Psoas muscle (tissue), 8 donors: Measurements from ENCODE around the gene HOXD3. TPM values are rescaled to one million over a fixed set of nuclear protein-coding genes. Genes with fewer than 3 reads are reported as not detected.

ENCODE experiments used
- ATAC-seq, 4 donors: fragments of 200-7000 bp; cut with Tn5 transposase; one replicate each; pipeline ENCODE4 v1.9.1; 2020; ENCODE audit warnings: moderate library complexity in 3 of 4, mild to moderate bottlenecking in 2 of 4
- DNase-seq, 2 donors: peaks; one replicate each; pipeline ENCODE4 v3.0.0-alpha.2; 2020
- H3K27ac ChIP-seq: fragments of 200-600 bp; one replicate; pipeline ENCODE4 v1.8.0; 2022
- H3K27me3 ChIP-seq, 3 donors: fragments of 200-600 bp in 1 of 3; one replicate each; pipeline versions ENCODE4 v1.6.1 to v1.8.0; 2013 to 2022; ENCODE audit warnings: low read length in 2 of 3, mild to moderate bottlenecking in 2 of 3, moderate library complexity in 1 of 3; ENCODE audit not compliant: insufficient read depth in 3 of 3
- H3K36me3 ChIP-seq, 2 donors: fragments of 200-600 bp in 1 of 2; one replicate each; pipeline versions ENCODE4 v1.6.1 to v1.8.0; 2013 to 2022; ENCODE audit warnings: low read depth in 1 of 2, mild to moderate bottlenecking in 1 of 2, moderate library complexity in 1 of 2; ENCODE audit not compliant: insufficient read depth in 1 of 2
- H3K4me1 ChIP-seq: fragments of 200-600 bp; one replicate; pipeline ENCODE4 v1.8.0; 2022
- H3K4me3 ChIP-seq: fragments of 200-600 bp; one replicate; pipeline ENCODE4 v1.8.0; 2022; ENCODE audit warnings: mild to moderate bottlenecking
- H3K9me3 ChIP-seq: fragments of 200-600 bp; one replicate; pipeline ENCODE4 v1.8.0; 2022
- CTCF ChIP-seq: fragments of 200-600 bp; IDR thresholded peaks from one replicate; pipeline ENCODE4 v1.8.0; 2022; ENCODE audit warnings: antibody characterized with exemption
- WGBS, 3 donors: extraction: QIAGEN DNeasy Blood & Tissue Kit; methylation state at CpG; one replicate each; pipeline versions ENCODE4 v1.1.6 to v1.1.7; 2013; 5-methylcytosine and 5-hydroxymethylcytosine counted together
- intact Hi-C, 2 donors: fragments of 100-400 bp; cut with DNase I; formaldehyde crosslinking; loops; one replicate each; pipeline versions ENCODE4 v1.11.0 to v1.14.2; 2022
- polyA plus RNA-seq, 3 donors: library from polyadenylated mRNA; stranded (reverse); fragments of 200-250 nt; gene quantifications; one replicate each; pipeline ENCODE4 v1.2.3, GENCODE V29; 2013
- total RNA-seq, 4 donors: library from RNA; stranded (reverse); fragmentation: NEBNext Ultra II Directional in 2 of 4; extraction: Animal tissue kit (Norgen Biotek cat#: 25700) in 2 of 4; gene quantifications; one replicate each; pipeline versions ENCODE4 v1.2.1 to v1.2.4, GENCODE V29; 2021 to 2023
- donor health status: healthy with polysubstance abuse.
- donor health status: DM: no; HTN: no; CAD: no; lungs with moderate emphysema.
- donor health status: Bipolar disorder and iron deficiency.
- donor health status: healthy.
- donor health status: DM: yes; HTN: yes; CAD: no.
- donor health status: DM: no; HTN: no; CAD: no.
- donor health status: DM: no; HTN: no; CAD: no.
- donor health status: DM: yes; HTN: yes; CAD: no.

Gene HOXD3
- total and polyA plus RNA-seq, 7 donors, result 0.64 to 3.8 (median 1.1) TPM

DNA sequence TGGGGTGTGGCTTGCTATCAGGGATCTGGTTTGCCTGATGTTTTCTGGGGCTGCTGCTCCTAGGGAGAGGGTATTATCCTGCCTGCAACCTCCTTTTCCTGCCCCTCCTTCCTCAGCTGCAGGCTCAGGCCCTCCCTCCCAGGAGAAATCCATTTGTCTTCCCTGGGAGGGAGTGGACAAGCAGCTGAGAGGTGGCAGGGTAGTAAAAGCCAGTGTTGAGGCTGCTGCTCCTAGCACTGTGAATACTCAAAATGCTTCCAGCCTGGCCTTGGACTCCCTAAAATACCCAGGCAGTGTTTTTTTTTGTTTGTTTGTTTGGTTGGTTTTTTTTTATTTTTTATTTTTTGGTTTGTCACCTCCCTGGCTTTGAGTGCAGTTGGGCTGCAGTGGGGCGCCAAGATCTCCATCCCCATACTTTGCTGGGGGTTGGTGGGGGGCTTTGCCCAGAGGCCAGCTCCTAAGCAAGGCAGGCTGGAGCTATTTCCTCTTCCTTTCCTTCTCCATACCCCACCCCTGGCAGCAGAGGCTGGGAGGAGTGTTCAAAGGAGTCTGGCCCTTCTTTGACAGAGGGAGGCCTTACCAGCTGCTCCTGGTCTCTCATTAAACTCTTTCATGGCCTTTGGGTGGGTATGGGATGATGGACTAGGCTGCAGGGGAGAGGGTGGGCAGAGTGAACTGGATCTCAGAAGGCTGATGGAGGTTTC, 13.6 kb downstream of the HOXD3 start:
- no peak overlapping the region for H3K27ac ChIP-seq
- WGBS, 3 donors, result 94 to 100% (median 97%) methylated on average over 1 of the region's 1 CpG
- H3K27me3 ChIP-seq, result peaks cover 0 to 17% (median 3%) of the 10 kb centered on the region in 3 donors

DNA sequence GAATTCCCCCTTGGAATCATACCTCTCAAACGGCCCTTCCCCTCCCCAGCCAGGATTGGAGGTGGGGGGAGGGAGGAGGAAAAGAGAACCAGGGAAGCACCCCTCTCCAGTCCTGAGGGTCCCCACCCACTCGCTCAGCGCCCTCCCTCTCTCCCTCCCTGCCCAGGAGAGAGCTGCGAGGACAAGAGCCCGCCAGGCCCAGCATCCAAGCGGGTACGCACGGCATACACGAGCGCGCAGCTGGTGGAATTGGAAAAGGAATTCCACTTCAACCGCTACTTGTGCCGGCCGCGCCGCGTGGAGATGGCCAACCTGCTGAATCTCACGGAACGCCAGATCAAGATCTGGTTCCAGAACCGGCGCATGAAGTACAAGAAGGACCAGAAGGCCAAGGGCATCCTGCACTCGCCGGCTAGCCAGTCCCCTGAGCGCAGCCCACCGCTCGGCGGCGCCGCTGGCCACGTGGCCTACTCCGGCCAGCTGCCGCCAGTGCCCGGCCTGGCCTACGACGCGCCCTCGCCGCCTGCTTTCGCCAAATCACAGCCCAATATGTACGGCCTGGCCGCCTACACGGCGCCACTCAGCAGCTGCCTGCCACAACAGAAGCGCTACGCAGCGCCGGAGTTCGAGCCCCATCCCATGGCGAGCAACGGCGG, 14.4 kb downstream of the HOXD3 start:
- intact Hi-C loops, result no loop called here
- WGBS, 3 donors, result 54 to 68% (median 62%) methylated on average over 39 to 51 of the region's 51 CpGs
- no peaks in the 10 kb centered on the region for H3K9me3 ChIP-seq
- DNase-seq, result no peak
- ATAC-seq, result no peak
- peaks cover 0 to 17% (median 3%) of the 10 kb centered on the region in 3 donors for H3K27me3 ChIP-seq
- H3K36me3 ChIP-seq, result no peaks in the 10 kb centered on the region
- H3K27ac ChIP-seq, result no peak overlapping the region
- peak overlapping the region; percentile 5 for H3K4me3 ChIP-seq
- H3K4me1 ChIP-seq, result no peaks in the 10 kb centered on the region
- TF ChIP-seq CTCF, result no peak

More for the DNA sequence above, 13.6 kb downstream of the HOXD3 start:
- no peak overlapping the region for H3K4me3 ChIP-seq
- DNase-seq, result no peak
- H3K9me3 ChIP-seq, result no peaks in the 10 kb centered on the region
- intact Hi-C loops, result no loop called here
- H3K4me1 ChIP-seq, result no peaks in the 10 kb centered on the region
- TF ChIP-seq CTCF, result no peak
- no peak for ATAC-seq
- H3K36me3 ChIP-seq, result no peaks in the 10 kb centered on the region

DNA sequence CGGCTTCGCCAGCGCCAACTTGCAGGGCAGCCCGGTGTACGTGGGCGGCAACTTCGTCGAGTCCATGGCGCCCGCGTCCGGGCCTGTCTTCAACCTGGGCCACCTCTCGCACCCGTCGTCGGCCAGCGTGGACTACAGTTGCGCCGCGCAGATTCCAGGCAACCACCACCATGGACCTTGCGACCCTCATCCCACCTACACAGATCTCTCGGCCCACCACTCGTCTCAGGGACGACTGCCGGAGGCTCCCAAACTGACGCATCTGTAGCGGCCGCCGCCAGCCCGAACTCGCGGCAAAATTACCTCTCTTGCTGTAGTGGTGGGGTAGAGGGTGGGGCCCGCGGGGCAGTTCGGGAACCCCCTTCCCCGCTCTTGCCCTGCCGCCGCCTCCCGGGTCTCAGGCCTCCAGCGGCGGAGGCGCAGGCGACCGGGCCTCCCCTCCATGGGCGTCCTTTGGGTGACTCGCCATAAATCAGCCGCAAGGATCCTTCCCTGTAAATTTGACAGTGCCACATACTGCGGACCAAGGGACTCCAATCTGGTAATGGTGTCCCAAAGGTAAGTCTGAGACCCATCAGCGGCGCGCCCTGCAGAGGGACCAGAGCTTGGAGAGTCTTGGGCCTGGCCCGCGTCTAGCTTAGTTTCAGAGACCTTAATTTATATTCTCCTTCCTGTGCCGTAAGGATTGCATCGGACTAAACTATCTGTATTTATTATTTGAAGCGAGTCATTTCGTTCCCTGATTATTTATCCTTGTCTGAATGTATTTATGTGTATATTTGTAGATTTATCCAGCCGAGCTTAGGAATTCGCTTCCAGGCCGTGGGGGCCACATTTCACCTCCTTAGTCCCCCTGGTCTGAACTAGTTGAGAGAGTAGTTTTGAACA, 15.1 kb downstream of the HOXD3 start:
- TF ChIP-seq CTCF, result no peak
- intact Hi-C loops, result no loop called here
- no peak for DNase-seq
- no peak for ATAC-seq
- WGBS, 3 donors, result 72 to 75% (median 75%) methylated on average over 53 to 60 of the region's 60 CpGs
- H3K27ac ChIP-seq, result no peak overlapping the region
- peaks cover 0 to 23% (median 3%) of the 10 kb centered on the region in 3 donors for H3K27me3 ChIP-seq
- no peaks in the 10 kb centered on the region for H3K9me3 ChIP-seq
- no peaks in the 10 kb centered on the region for H3K4me1 ChIP-seq
- H3K4me3 ChIP-seq, result peak overlapping the region; percentile 5
- H3K36me3 ChIP-seq, result no peaks in the 10 kb centered on the region

DNA sequence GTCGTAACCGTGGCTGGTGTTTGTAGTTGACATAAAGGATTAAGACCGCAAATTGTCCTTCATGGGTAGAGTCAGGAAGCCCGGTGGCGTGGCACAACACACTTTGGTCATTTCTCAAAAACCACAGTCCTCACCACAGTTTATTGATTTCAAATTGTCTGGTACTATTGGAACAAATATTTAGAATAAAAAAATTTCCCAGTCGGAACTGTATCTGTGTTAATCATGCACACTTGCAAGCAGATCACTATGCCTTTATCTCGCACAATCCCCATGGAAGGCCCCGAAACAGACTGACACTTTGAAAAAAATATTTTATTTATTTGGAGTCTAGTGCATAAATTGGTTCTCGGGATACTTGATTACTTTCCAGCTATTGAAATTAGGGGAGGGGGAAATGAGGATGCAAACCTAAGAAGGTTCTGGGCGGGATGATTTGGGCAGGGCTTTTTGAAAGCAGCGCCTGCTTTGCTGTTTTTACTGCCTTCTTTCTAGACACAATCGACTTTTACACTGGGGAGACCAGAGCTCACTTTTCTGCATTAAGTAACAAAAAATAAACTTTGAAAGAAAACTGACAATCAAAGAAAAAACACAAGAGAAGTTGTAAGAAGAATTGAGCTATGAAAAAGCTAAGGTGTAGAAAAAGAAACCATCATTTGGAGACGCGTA, 15.9 kb downstream of the HOXD3 start:
- DNase-seq (no peak), ATAC-seq (no peak)
- Histone ChIP-seq H3K4me3 (peak overlapping the region; percentile 11), H3K27me3 (peaks cover 0 to 31% (median 5%) of the 10 kb centered on the region in 3 donors), H3K4me1 (no peaks in the 10 kb centered on the region), H3K9me3 (no peaks in the 10 kb centered on the region), H3K36me3 (no peaks in the 10 kb centered on the region), H3K27ac (no peak overlapping the region)
- intact Hi-C loops, result no loop called here
- 86 to 87% (median 87%) methylated on average over 14 of the region's 14 CpGs for WGBS, 3 donors
- no peak for TF ChIP-seq CTCF
